SK-N-SH (cell line): ENCODE measurements around the gene AP3D1.

Source experiments
- CTCF ChIP-seq: fragments of 200-600 bp; sonication (generic); IDR thresholded peaks from 2 replicates; pipeline ENCODE4 v1.6.1; 2017; ENCODE audit warnings: antibody characterized with exemption, mild to moderate bottlenecking, moderate library complexity
- YY1 ChIP-seq: IDR thresholded peaks from 2 replicates; pipeline ENCODE4 v1.4.0; 2012; ENCODE audit warnings: low read depth, mild to moderate bottlenecking

GRCh38 chr19:2111425-2111824 is 39.9 kb downstream of the AP3D1 start:
- TF ChIP-seq CTCF (no peak), YY1 (no peak)
